Type B pancreatic cell (in vitro differentiated cells): ENCODE measurements around the gene AK1. TPM values are rescaled to one million over a fixed set of nuclear protein-coding genes. Genes with fewer than 3 reads are reported as not detected.

ENCODE experiments used
- DNase-seq: peaks from one replicate; pipeline ENCODE4 v3.0.0; 2021; ENCODE audit warnings: mixed read lengths; ENCODE audit not compliant: unreplicated experiment; ENCODE audit errors: extremely low spot score
- H3K27ac Mint-ChIP-seq: 2 replicates; pipeline ENCODE4 v1.8.0; 2021; ENCODE audit warnings: mild to moderate bottlenecking, mixed read lengths
- H3K27me3 Mint-ChIP-seq: 2 replicates; pipeline ENCODE4 v1.8.0; 2021; ENCODE audit warnings: mixed read lengths
- H3K36me3 Mint-ChIP-seq: 2 replicates; pipeline ENCODE4 v1.8.0; 2021; ENCODE audit warnings: mixed read lengths
- H3K4me1 Mint-ChIP-seq: one replicate; pipeline ENCODE4 v1.8.0; 2021; ENCODE audit warnings: mixed read lengths; ENCODE audit not compliant: unreplicated experiment
- H3K4me3 Mint-ChIP-seq: 2 replicates; pipeline ENCODE4 v1.8.0; 2021; ENCODE audit warnings: mild to moderate bottlenecking, mixed read lengths
- H3K9me3 Mint-ChIP-seq: 2 replicates; pipeline ENCODE4 v1.8.0; 2021; ENCODE audit warnings: mixed read lengths
- CTCF ChIP-seq: fragments of 200-600 bp; sonication (generic); conservative IDR thresholded peaks from 2 replicates; pipeline ENCODE4 v1.5.0; 2021; ENCODE audit warnings: antibody characterized with exemption, mild to moderate bottlenecking
- total RNA-seq: library from RNA; stranded (reverse); gene quantifications from 2 replicates; pipeline ENCODE4 v1.2.1, GENCODE V29; 2021; ENCODE audit warnings: low replicate concordance

Gene AK1
- total RNA-seq, 1 donor from 2014 or later = 59.8 TPM

- no peak overlapping the region for H3K27ac Mint-ChIP-seq
- H3K27me3 Mint-ChIP-seq = peaks cover 4% of the 10 kb centered on the region
- no peak for DNase-seq
- no peaks in the 10 kb centered on the region for H3K9me3 Mint-ChIP-seq
- H3K4me3 Mint-ChIP-seq = no peak overlapping the region
- no peak for TF ChIP-seq CTCF
- H3K4me1 Mint-ChIP-seq = peaks cover 23% of the 10 kb centered on the region
- no peaks in the 10 kb centered on the region for H3K36me3 Mint-ChIP-seq
These were observed 40.1 kb upstream of the AK1 start for GRCh38 chr9:127917603-127918002.

GRCh38 chr9:127916720-127917581 lies 39.5 kb upstream of the AK1 start, which contains the start of gene ST6GALNAC4:
Gene ST6GALNAC4 (minus strand): TSS chr9:127917041. CDS start chr9:127916419, 622 bp downstream.
- peak; percentile 94 for DNase-seq
- Mint-ChIP-seq H3K9me3 (no peaks in the 10 kb centered on the region), H3K27me3 (no peaks in the 10 kb centered on the region), H3K36me3 (no peaks in the 10 kb centered on the region), H3K4me3 (peak within 1 kb of the TSS; percentile 84), H3K4me1 (peaks cover 23% of the 10 kb centered on the region), H3K27ac (no peak within 1 kb of the TSS)
- TF ChIP-seq CTCF = no peak

- no peak for DNase-seq
- Mint-ChIP-seq H3K9me3 (no peaks in the 10 kb centered on the region), H3K27me3 (no peaks in the 10 kb centered on the region), H3K4me3 (peak overlapping the region; percentile 84), H3K27ac (no peak overlapping the region), H3K36me3 (peaks cover under 1% of the 10 kb centered on the region), H3K4me1 (peaks cover 24% of the 10 kb centered on the region)
- no peak for TF ChIP-seq CTCF
These were observed 38.6 kb upstream of the AK1 start for GRCh38 chr9:127915801-127916719.

GRCh38 chr9:127915325-127915752 lies 37.9 kb upstream of the AK1 start:
- H3K27ac Mint-ChIP-seq = no peak overlapping the region

More at GRCh38 chr9:127915325-127915752, 37.9 kb upstream of the AK1 start:
- no peaks in the 10 kb centered on the region for H3K27me3 Mint-ChIP-seq
- peaks cover 30% of the 10 kb centered on the region for H3K4me1 Mint-ChIP-seq
- no peaks in the 10 kb centered on the region for H3K9me3 Mint-ChIP-seq
- peaks cover 5% of the 10 kb centered on the region for H3K36me3 Mint-ChIP-seq
- no peak for TF ChIP-seq CTCF
- no peak overlapping the region for H3K4me3 Mint-ChIP-seq
- DNase-seq = no peak
